ENCODE measurements around the gene SERPINB6. TPM values are rescaled to one million over a fixed set of nuclear protein-coding genes. Genes with fewer than 3 reads are reported as not detected.
"Not testable (repeated sequence)": the region's sequence is repeated elsewhere in the genome, so short reads cannot be mapped to it uniquely, and the experiment has no call there.

The SERPINB6 gene
- total RNA-seq, 4 donors from 2014 or later = 130 to 185 (median 155) TPM

GRCh38 chr6:3006476-3006875, 35.1 kb upstream of the SERPINB6 start:
- TF ChIP-seq POLR2A (IDR thresholded peaks at IDR 0.05) (no peak), CTCF (IDR thresholded peaks at IDR 0.05) (no peak), EP300 (IDR thresholded peaks at IDR 0.05) (no peak)
- 90 to 92% methylated on average over 5 of the region's 5 CpGs for WGBS, 2 donors

DNA sequence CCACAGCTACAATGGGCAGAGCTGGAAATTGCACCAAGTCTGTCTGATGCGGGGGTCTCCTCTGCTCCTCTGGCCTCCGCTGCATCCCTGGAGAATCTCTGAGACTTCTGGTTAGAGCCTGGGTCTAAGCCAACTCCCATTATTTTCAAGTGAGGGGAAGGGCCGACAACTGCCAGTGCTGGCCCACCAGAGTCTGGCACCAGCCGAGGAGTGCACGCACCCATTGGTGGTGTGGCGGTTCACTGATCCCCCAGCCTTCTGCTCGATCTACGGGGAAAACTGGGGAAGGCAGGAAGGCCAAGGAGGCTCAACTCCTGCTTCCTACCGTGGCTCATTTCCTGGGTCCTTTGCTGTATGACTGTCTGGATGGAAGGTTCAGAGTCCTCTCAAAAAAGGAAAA, 34.5 kb upstream of the SERPINB6 start:
- Histone ChIP-seq H3K27ac (no peak overlapping the region), H3K27me3 (no peaks in the 10 kb centered on the region), H3K4me3 (no peak overlapping the region), H3K4me1 (peaks cover 0 to 21% (median under 1%) of the 10 kb centered on the region in 4 donors), H3K9me3 (peaks cover 0 to 5% (median 0%) of the 10 kb centered on the region in 4 donors), H3K36me3 (peaks cover 0 to 71% (median 10%) of the 10 kb centered on the region in 3 donors)
- WGBS, 2 donors = 89 to 95% methylated on average over 9 of the region's 9 CpGs
- TF ChIP-seq POLR2A (IDR thresholded peaks at IDR 0.05) (no peak), EP300 (IDR thresholded peaks at IDR 0.05) (no peak), CTCF (IDR thresholded peaks at IDR 0.05) (no peak)
- no peak for DNase-seq (ENCODE audit: low spot score in 2 of 2)

More at GRCh38 chr6:3006476-3006875, 35.1 kb upstream of the SERPINB6 start:
- Histone ChIP-seq H3K27ac (no peak overlapping the region), H3K36me3 (peaks cover 0 to 77% (median 10%) of the 10 kb centered on the region in 3 donors), H3K27me3 (no peaks in the 10 kb centered on the region), H3K9me3 (peaks cover 0 to 11% (median 2%) of the 10 kb centered on the region in 4 donors), H3K4me1 (peaks cover 0 to 15% (median 0%) of the 10 kb centered on the region in 4 donors), H3K4me3 (no peak overlapping the region)
- DNase-seq (ENCODE audit: low spot score in 2 of 2) = no peak

- TF ChIP-seq POLR2A (IDR thresholded peaks at IDR 0.05) (no peak), CTCF (IDR thresholded peaks at IDR 0.05) (no peak), EP300 (IDR thresholded peaks at IDR 0.05) (no peak)
- 91 to 95% methylated on average over 9 of the region's 9 CpGs for WGBS, 2 donors
- Histone ChIP-seq H3K36me3 (peaks cover 0 to 63% (median 3%) of the 10 kb centered on the region in 3 donors), H3K9me3 (no peaks in the 10 kb centered on the region), H3K27me3 (no peaks in the 10 kb centered on the region), H3K4me1 (peaks cover 0 to 28% (median 4%) of the 10 kb centered on the region in 4 donors), H3K4me3 (no peak overlapping the region), H3K27ac (no peak overlapping the region)
- DNase-seq (ENCODE audit: low spot score in 2 of 2) = no peak
Observed at GRCh38 chr6:3005077-3005476, 33.7 kb upstream of the SERPINB6 start.

DNA sequence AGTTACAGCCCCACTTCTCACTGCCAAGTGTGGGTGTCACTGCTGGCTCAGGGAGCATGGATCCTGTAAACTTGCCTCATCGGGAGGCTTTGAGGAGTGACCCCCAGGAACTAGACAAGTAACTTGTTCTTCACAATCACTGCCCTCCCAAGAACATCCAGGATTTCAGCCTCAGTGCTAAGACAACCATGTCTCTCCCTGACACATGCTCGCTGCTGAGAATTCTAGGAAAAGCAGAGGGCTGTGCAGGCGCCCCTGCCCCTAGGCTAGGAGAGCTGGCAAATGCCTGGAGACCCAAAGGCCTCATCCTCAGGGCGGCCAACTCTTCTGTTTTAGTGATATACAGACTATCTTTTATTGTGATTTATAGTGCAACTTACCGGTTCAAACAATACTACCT, 31.9 kb upstream of the SERPINB6 start:
- WGBS, 2 donors = 39 to 71% methylated on average over 2 to 4 of the region's 5 CpGs
- H3K4me1 ChIP-seq = peaks cover 0 to 40% (median 11%) of the 10 kb centered on the region in 4 donors
- peak overlapping the region in 1 of 4 donors; percentile 48 for H3K27ac ChIP-seq
- peaks cover 0 to 45% (median 0%) of the 10 kb centered on the region in 3 donors for H3K36me3 ChIP-seq
- H3K4me3 ChIP-seq; DNase-seq (ENCODE audit: low spot score in 2 of 2); H3K27me3 ChIP-seq; H3K9me3 ChIP-seq: not testable (repeated sequence)

GRCh38 chr6:3001773-3002293, 30.5 kb upstream of the SERPINB6 start:
- Histone ChIP-seq H3K4me1 (peaks cover 0 to 40% (median 11%) of the 10 kb centered on the region in 4 donors), H3K36me3 (peaks cover 0 to 31% (median 0%) of the 10 kb centered on the region in 3 donors), H3K27me3 (no peaks in the 10 kb centered on the region), H3K4me3 (no peak overlapping the region), H3K27ac (peak overlapping the region in 3 of 4 donors; percentile 31 to 94 (median 48)), H3K9me3 (no peaks in the 10 kb centered on the region)
- TF ChIP-seq EP300 (IDR thresholded peaks at IDR 0.05) (peak; percentile 17 to 81), CTCF (IDR thresholded peaks at IDR 0.05) (peak in 4 of 5 experiments; percentile 37 to 73 (median 59)), POLR2A (IDR thresholded peaks at IDR 0.05) (no peak)
- peak in 1 of 2 donors; percentile 25 for DNase-seq (ENCODE audit: low spot score in 2 of 2)
- WGBS, 2 donors = 28 to 36% methylated on average over 2 of the region's 2 CpGs

Data from tibial nerve (tissue), 4 donors.